Smooth muscle cell (in vitro differentiated cells): ENCODE measurements around the gene SAP30BP. TPM values are rescaled to one million over a fixed set of nuclear protein-coding genes. Genes with fewer than 3 reads are reported as not detected.

Experiments
- DNase-seq: peaks from one replicate; lab custom pipeline; 2025; ENCODE audit not compliant: unreplicated experiment; lab: John Stamatoyannopoulos, UW
- H2AFZ ChIP-seq: fragments of 200-600 bp; sonication (generic); 2 replicates; pipeline ENCODE4 v1.6.0; 2016; ENCODE audit warnings: antibody characterized with exemption, low read depth, mild to moderate bottlenecking
- H3F3A ChIP-seq: fragments of 200-600 bp; sonication (generic); 2 replicates; pipeline ENCODE4 v1.6.0; 2017; ENCODE audit warnings: antibody characterized with exemption, low read depth
- H3K27ac ChIP-seq: fragments of 200-600 bp; sonication (generic); 2 replicates; pipeline ENCODE4 v1.5.1; 2016; ENCODE audit warnings: low read depth, mild to moderate bottlenecking
- H3K27me3 ChIP-seq: fragments of 200-600 bp; sonication (generic); 2 replicates; pipeline ENCODE4 v1.6.1; 2016; ENCODE audit warnings: low read depth, mild to moderate bottlenecking
- H3K36me3 ChIP-seq: fragments of 200-600 bp; sonication (generic); 2 replicates; pipeline ENCODE4 v1.5.1; 2016; ENCODE audit warnings: low read depth
- H3K4me1 ChIP-seq: fragments of 200-600 bp; sonication (generic); 2 replicates; pipeline ENCODE4 v1.5.1; 2016; ENCODE audit warnings: low read depth
- H3K4me2 ChIP-seq: fragments of 200-600 bp; sonication (generic); 2 replicates; pipeline ENCODE4 v1.6.0; 2016; ENCODE audit warnings: mild to moderate bottlenecking
- H3K4me3 ChIP-seq: fragments of 200-600 bp; sonication (generic); 2 replicates; pipeline ENCODE4 v1.5.1; 2016; ENCODE audit warnings: mild to moderate bottlenecking
- H3K79me2 ChIP-seq: fragments of 200-600 bp; sonication (generic); 2 replicates; pipeline ENCODE4 v1.6.0; 2016; ENCODE audit warnings: low read depth, mild to moderate bottlenecking
- H3K9ac ChIP-seq: fragments of 200-600 bp; sonication (generic); 2 replicates; pipeline ENCODE4 v1.6.0; 2016; ENCODE audit warnings: low read depth
- H3K9me3 ChIP-seq: fragments of 200-600 bp; sonication (generic); replicated peaks from 2 replicates; pipeline ENCODE4 v1.5.1; 2016; ENCODE audit warnings: low read depth
- H4K20me1 ChIP-seq: fragments of 200-600 bp; sonication (generic); 2 replicates; pipeline ENCODE4 v1.6.0; 2016; ENCODE audit warnings: low read depth
- WGBS: methylation state at CpG from one replicate; pipeline ENCODE4 v1.1.7; 2016; ENCODE audit warnings: low lambda C conversion rate; 5-methylcytosine and 5-hydroxymethylcytosine counted together
- polyA plus RNA-seq: library from polyadenylated mRNA; unstranded; fragments of >200 nt; fragmentation: Nextera tagmentation; extraction: Ambion mirVana; gene quantifications from 2 replicates; pipeline ENCODE4 v1.2.1, GENCODE V29; 2016
- total RNA-seq: library from RNA; depleted of rRNA; stranded (reverse); fragments of >200 nt; gene quantifications from 2 replicates; pipeline ENCODE4 v1.2.3, GENCODE V29; 2014
- TF ChIP-seq, protein P1 (sequence below): fragments of 200-600 bp; sonication (generic); IDR thresholded peaks from 2 replicates; pipeline ENCODE4 v1.5.1; 2017; ENCODE audit warnings: borderline replicate concordance, mild to moderate bottlenecking, antibody characterized with exemption; ENCODE audit not compliant: insufficient read depth, poor library complexity, severe bottlenecking

The SAP30BP gene
- total and polyA plus RNA-seq, 2 experiments from 2014 or later = 75.4 to 135 TPM

DNA sequence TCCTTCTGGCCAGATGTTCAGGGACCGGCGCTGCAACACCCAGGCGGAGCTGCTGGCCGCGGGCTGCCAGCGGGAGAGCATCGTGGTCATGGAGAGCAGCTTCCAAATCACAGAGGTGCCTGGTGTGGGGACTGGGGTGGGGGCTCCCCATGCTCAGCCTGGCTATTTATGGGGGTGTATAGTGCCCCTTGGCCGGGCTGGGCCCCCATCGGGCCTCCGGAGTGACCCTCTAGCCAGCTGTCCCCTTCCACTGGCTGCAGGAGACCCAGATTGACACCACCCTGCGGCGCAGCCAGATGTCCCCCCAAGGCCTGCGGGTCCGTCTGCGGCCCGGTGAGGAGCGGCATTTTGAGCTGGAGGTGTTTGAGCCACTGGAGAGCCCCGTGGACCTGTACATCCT lies 60.3 kb downstream of the SAP30BP start:
- no peaks in the 10 kb centered on the region for H3K9me3 ChIP-seq
- peaks cover 1% of the 10 kb centered on the region for H3K27me3 ChIP-seq
- H3K4me1 ChIP-seq = no peaks in the 10 kb centered on the region
- DNase-seq = no peak
- H2AFZ ChIP-seq = no peak overlapping the region
- WGBS = 98% methylated on average over 15 of the region's 18 CpGs
- no peaks in the 10 kb centered on the region for H3F3A ChIP-seq
- H3K36me3 ChIP-seq = no peaks in the 10 kb centered on the region
- H3K4me2 ChIP-seq = no peak overlapping the region
- H3K27ac ChIP-seq = no peak overlapping the region
- H4K20me1 ChIP-seq = peaks cover 37% of the 10 kb centered on the region
- H3K79me2 ChIP-seq = no peaks in the 10 kb centered on the region
- H3K4me3 ChIP-seq = no peak overlapping the region
- H3K9ac ChIP-seq = no peak overlapping the region
- TF ChIP-seq, protein P1, sequence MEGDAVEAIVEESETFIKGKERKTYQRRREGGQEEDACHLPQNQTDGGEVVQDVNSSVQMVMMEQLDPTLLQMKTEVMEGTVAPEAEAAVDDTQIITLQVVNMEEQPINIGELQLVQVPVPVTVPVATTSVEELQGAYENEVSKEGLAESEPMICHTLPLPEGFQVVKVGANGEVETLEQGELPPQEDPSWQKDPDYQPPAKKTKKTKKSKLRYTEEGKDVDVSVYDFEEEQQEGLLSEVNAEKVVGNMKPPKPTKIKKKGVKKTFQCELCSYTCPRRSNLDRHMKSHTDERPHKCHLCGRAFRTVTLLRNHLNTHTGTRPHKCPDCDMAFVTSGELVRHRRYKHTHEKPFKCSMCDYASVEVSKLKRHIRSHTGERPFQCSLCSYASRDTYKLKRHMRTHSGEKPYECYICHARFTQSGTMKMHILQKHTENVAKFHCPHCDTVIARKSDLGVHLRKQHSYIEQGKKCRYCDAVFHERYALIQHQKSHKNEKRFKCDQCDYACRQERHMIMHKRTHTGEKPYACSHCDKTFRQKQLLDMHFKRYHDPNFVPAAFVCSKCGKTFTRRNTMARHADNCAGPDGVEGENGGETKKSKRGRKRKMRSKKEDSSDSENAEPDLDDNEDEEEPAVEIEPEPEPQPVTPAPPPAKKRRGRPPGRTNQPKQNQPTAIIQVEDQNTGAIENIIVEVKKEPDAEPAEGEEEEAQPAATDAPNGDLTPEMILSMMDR = no peak

DNA sequence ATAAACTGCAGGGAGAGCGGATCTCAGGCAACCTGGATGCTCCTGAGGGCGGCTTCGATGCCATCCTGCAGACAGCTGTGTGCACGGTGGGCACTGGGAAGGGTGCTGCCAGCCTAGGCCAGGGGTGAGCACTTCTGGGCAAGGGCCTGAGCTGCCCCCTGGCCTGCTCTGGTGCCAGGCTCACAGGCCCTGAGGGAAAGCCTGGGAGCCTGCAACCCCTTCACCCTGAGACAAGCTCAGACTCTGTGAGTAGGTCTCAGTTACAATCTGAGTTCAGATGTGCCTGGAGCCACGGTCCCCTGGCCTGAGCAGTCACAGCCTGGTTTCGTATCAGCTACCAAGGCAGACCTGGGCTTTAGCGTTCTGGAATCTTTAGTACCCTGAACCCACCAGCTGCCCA lies 62.2 kb downstream of the SAP30BP start:
- Histone ChIP-seq H3K27me3 (no peaks in the 10 kb centered on the region), H3K79me2 (no peaks in the 10 kb centered on the region)
- 91% methylated on average over 7 of the region's 7 CpGs for WGBS

DNA sequence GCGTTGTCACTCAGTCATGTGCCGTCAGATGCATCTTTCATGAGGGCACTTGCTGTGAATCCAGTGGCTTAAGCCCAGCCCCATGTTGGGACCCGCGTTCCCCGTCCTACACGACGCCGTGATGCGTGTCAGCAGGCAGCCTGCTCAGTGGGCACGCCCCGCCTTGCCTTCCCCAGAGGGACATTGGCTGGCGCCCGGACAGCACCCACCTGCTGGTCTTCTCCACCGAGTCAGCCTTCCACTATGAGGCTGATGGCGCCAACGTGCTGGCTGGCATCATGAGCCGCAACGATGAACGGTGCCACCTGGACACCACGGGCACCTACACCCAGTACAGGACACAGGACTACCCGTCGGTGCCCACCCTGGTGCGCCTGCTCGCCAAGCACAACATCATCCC lies 62.9 kb downstream of the SAP30BP start:
- Histone ChIP-seq H3K4me1 (no peaks in the 10 kb centered on the region), H3K27me3 (no peaks in the 10 kb centered on the region), H3K9me3 (no peaks in the 10 kb centered on the region), H3K4me2 (no peak overlapping the region), H3K27ac (no peak overlapping the region), H4K20me1 (peaks cover 24% of the 10 kb centered on the region), H3K9ac (no peak overlapping the region), H3F3A (no peaks in the 10 kb centered on the region), H3K79me2 (no peaks in the 10 kb centered on the region), H2AFZ (no peak overlapping the region), H3K36me3 (no peaks in the 10 kb centered on the region), H3K4me3 (no peak overlapping the region)
- TF ChIP-seq, protein P1 = no peak
- no peak for DNase-seq
- WGBS = 93% methylated on average over 24 of the region's 24 CpGs

More for the DNA sequence above, 62.2 kb downstream of the SAP30BP start:
- TF ChIP-seq, protein P1 = no peak
- Histone ChIP-seq H3K9ac (no peak overlapping the region), H3K4me1 (no peaks in the 10 kb centered on the region), H3K36me3 (no peaks in the 10 kb centered on the region), H3F3A (no peaks in the 10 kb centered on the region), H2AFZ (no peak overlapping the region), H3K27ac (no peak overlapping the region), H3K9me3 (no peaks in the 10 kb centered on the region), H3K4me2 (no peak overlapping the region), H4K20me1 (peaks cover 32% of the 10 kb centered on the region), H3K4me3 (no peak overlapping the region)
- no peak for DNase-seq

DNA sequence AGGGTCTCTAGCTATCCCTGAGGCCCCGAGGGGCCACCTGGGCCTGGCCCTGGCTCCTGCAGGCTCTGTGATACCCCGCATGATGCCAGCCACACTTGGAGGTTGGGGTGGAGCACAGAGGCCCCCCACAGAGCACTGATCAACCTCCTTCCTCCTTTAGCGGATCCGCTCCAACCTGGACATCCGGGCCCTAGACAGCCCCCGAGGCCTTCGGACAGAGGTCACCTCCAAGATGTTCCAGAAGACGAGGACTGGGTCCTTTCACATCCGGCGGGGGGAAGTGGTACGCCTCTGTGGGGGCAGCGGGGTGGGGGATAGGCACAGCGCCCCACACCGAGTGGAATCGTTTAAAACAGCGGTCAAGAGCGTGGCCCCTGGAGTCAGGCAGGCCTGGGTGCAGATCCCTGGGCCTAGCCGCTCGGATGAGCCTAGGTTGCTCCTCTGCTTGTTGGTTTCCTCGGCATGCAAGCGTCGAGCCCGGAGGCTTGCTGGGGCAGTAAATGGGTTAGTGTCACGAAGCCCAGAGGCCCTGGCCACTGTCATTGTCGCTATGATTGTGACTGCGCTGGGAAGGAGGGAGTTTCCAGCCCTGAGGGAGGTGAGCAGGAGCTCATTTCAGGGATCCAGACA lies 64.1 kb downstream of the SAP30BP start:
- peaks cover 13% of the 10 kb centered on the region for H4K20me1 ChIP-seq
- H3K36me3 ChIP-seq = no peaks in the 10 kb centered on the region
- H2AFZ ChIP-seq = no peak overlapping the region
- WGBS = 90% methylated on average over 26 of the region's 26 CpGs
- TF ChIP-seq, protein P1 = no peak
- H3K27me3 ChIP-seq = no peaks in the 10 kb centered on the region
- no peaks in the 10 kb centered on the region for H3F3A ChIP-seq
- no peak overlapping the region for H3K9ac ChIP-seq
- no peak overlapping the region for H3K27ac ChIP-seq
- no peaks in the 10 kb centered on the region for H3K4me1 ChIP-seq
- no peak overlapping the region for H3K4me2 ChIP-seq
- H3K9me3 ChIP-seq = no peaks in the 10 kb centered on the region
- no peaks in the 10 kb centered on the region for H3K79me2 ChIP-seq
- no peak for DNase-seq
- H3K4me3 ChIP-seq = no peak overlapping the region
